ENCODE data around the gene CST9. TPM values are rescaled to one million over a fixed set of nuclear protein-coding genes. Genes with fewer than 3 reads are reported as not detected.

The CST9 gene
- total and polyA plus RNA-seq, 10 of the 15 experiments (the other 5 are each of a cell fraction or from before 2014, with no cell fraction given), result not detected

- H3K9ac ChIP-seq (ENCODE audit: control insufficient read depth, insufficient read depth, low read length), result no peak overlapping the region
- BruUV-seq (replicated peaks), result no TSS peak
- in situ Hi-C loops (cut with MboI), result no loop called here
- H3K36me3 ChIP-seq (ENCODE audit: control insufficient read depth in 2 of 2, insufficient read depth in 2 of 2, low read length in 1 of 2), result no peaks in the 10 kb centered on the region
- H3K79me2 ChIP-seq (ENCODE audit: control insufficient read depth, insufficient read depth, low read length), result no peaks in the 10 kb centered on the region
- H2AFZ ChIP-seq (ENCODE audit: control insufficient read depth, low read depth, low read length), result no peak overlapping the region
- intact Hi-C loops (cut with micrococcal nuclease; ENCODE audit: unreplicated experiment), result no loop called here
- 15% methylated on average over 4 of the region's 4 CpGs for WGBS (ENCODE audit: insufficient coverage, insufficient replicate concordance, low lambda C conversion rate, missing lambda C conversion rate)
- ChIA-PET POLR2A (no interaction called here), SMC1A (ENCODE audit: uncharacterized antibody, unreplicated experiment) (interaction anchor here (0.7 kb wide), 1 partner anchor 157 kb away, joined by 3 read pairs; no protein-coding TSS in a partner anchor), RAD21 (ENCODE audit: unreplicated experiment) (no interaction called here), CTCF (no interaction called here)
- H3K4me1 ChIP-seq (ENCODE audit: control insufficient read depth, insufficient read depth, low read length), result peaks cover 35% of the 10 kb centered on the region
- no peaks in the 10 kb centered on the region for H3K27me3 ChIP-seq (replicated peaks in 1 of 2; ENCODE audit: control insufficient read depth in 2 of 2, insufficient read depth in 2 of 2, low read length in 1 of 2)
- H3K4me3 ChIP-seq, result no peak overlapping the region
- TF ChIP-seq BRCA1 (IDR thresholded peaks at IDR 0.05; ENCODE audit: low read depth, low read length), result no peak
- no peak for TF ChIP-seq ZNF384 (IDR thresholded peaks at IDR 0.05; ENCODE audit: borderline replicate concordance, low read depth, low read length)
- TF ChIP-seq ZBTB4 (CRISPR knock-in tag; IDR thresholded peaks at IDR 0.05), result no peak
- TF ChIP-seq SUPT20H (IDR thresholded peaks at IDR 0.05; ENCODE audit: borderline replicate concordance, control insufficient read depth, low read depth, low read length), result no peak
- no peak for TF ChIP-seq ZNF217 (IDR thresholded peaks at IDR 0.05)
- TF ChIP-seq ZNF24 (IDR thresholded peaks at IDR 0.05), result no peak
- no peak overlapping the region for H3K4me2 ChIP-seq (ENCODE audit: control insufficient read depth, insufficient read depth)
- ATAC-seq (no peak), FAIRE-seq (no peak), DNase-seq (ENCODE audit: low read depth, low spot score) (no peak)
- H4K20me1 ChIP-seq (ENCODE audit: control insufficient read depth, insufficient read depth), result no peaks in the 10 kb centered on the region
- no peak overlapping the region for H3K27ac ChIP-seq (ENCODE audit: control insufficient read depth, insufficient read depth)
- no peaks in the 10 kb centered on the region; the same call in 2 of the 3 replicates for H3K9me3 ChIP-seq (replicated peaks; ENCODE audit: control insufficient read depth, insufficient read depth, low read length)
These were observed 40.6 kb upstream of the CST9 start for GRCh38 chr20:23646106-23646873.
